T47D (cell line): ENCODE measurements around the gene SGCB.
A peak's percentile ranks its signal among the peaks of the same experiment; 100 is the strongest.

Experiments
- DNase-seq, 2 experiments: peaks; one replicate each; pipeline versions ENCODE4 v3.0.0 to v3.0.0-alpha.2; 2011 to 2012; ENCODE audit warnings: low read depth in 1 of 2, low spot score in 1 of 2
- JUND ChIP-seq: IDR thresholded peaks from 2 replicates; pipeline ENCODE4 v1.6.1; 2012; ENCODE audit warnings: low read depth
- in situ Hi-C: cut with HindIII; loops from 2 replicates; pipeline ENCODE4 v1.10.0; 2016; ENCODE audit warnings: low sequenced_read_pairs, low pct_unique_long_range_greater_than_20kb

SGCB gene

DNA sequence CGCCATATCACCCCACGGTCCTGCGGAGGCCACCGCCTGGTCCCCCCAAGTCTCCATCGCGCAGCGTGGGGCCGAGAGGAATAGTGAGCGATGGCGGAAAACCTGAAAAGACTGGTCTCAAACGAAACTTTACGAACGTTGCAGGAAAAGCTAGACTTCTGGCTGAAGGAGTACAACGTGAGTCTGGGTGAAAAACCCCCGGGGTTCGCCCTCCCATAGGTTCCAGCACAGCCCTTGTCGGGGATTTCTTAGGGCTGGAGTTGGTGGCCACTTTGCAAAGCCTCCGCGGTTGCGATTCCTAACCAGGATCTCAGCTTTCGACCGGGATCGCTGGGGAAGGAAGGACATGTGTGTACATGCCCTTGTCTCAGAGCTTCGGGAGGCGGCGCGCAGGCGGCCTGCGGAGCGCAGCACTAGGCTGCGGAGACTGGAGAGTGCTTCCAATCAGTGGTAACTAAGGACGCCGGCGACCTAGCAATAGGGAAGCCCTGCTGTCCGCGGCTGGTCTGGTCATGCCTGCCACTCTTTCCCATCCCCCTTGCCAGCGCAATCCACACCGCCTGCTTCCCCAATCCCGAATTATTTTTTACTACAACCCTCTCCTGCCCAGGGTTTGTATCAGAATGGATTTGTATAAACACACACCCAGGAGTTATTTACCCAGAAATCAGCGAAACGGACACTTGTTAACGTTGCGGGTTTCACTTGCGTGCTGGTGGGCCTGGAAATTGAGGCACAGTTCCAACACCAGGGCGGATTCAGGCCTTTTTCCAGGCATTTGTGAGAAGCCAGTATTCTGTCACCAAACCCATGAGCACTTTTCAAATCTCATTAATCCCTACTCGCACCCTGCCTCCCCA is 13.7 kb upstream of the SGCB start:
- no peak for DNase-seq
- TF ChIP-seq JUND: no peak
- in situ Hi-C loops: no loop called here

DNA sequence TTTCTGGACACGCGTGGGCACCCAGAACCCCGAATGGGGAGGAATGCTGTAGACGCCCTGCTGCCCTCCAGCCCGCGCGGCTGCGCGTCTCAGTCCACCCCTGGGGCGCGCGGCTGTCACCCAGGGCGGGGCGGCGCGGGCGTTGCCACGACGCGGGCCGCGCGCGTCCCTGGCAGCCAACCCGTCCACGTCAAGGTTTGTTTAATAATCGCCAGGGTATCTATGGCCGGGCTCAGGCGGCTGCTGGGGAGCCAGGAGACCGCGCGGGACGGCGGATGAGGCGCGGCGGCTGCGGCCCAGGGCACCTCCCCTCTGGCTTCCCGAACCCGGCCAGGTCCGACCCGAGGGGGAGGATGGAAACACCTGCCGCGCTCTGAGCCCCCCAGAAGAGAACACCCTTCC is 13.1 kb upstream of the SGCB start, which contains the start of gene SPATA18:
Gene SPATA18, plus strand, starts transcription at position 92 of the 402 bp plus-strand sequence. CDS start 401 bp downstream, outside the sequence.
- in situ Hi-C loops: no loop called here
- TF ChIP-seq JUND: no peak
- no peak for DNase-seq

DNA sequence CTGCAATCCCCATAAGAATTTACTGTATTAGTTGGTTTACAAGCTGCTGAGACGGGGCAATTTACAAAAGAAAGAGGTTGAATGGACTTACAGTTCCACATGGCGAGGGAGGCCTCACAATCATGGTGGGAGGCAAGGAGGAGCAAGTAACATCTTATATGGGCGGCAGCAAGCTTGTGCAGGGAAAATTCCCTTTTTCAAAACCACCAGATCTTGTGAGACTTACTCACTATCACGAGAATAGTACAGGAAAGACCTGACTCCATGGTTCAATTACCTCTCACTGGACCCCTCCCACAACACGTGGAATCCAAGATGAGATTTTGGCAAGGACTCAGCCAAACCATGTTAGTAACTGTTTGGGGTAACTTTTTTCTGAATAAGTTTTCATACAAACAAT is 11.2 kb upstream of the SGCB start:
- TF ChIP-seq JUND: no peak
- in situ Hi-C loops: no loop called here
- no peak for DNase-seq

DNA sequence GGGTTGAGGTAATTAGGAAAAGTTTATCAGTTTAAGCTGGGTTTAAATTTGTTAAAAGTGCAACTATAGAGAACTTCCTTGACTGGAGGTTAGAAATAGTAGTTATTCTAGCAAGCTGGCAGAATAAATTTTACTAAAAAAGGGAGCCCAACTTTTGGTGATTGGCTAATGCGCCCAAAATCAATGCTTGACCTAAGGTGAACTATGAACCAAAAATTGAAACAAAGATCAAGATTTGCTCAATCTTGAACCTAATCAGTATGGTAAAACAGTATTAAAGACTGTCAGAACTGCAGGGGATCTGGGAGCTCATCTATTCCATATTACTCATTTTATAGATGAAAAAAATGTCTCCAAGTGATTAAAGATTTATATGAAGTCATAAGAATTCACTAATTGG is 6.9 kb upstream of the SGCB start:
- TF ChIP-seq JUND: no peak
- DNase-seq: no peak
- in situ Hi-C loops: no loop called here

DNA sequence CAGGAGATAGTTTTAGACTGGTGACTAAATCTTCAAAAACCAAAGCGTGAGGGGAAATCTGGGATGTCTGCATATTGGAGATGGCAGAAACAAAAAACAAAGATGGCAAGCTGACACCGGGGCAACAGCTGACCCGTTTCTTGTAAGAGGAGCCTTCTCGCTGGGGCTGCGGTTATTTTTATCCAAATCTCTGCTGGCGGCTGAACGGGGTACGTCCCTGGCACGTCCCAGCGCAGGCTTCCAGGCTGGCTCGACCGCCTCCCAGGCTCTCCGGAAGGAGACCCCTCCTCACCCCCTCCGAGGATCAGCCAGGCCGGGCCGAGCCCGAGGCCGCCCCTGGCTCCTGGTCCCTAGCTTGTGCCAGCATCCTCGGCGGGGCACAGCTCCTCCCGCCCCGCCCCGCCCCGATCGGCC is 403 bp downstream of the SGCB start:
- DNase-seq: no peak
- in situ Hi-C loops: no loop called here
- no peak for TF ChIP-seq JUND

DNA sequence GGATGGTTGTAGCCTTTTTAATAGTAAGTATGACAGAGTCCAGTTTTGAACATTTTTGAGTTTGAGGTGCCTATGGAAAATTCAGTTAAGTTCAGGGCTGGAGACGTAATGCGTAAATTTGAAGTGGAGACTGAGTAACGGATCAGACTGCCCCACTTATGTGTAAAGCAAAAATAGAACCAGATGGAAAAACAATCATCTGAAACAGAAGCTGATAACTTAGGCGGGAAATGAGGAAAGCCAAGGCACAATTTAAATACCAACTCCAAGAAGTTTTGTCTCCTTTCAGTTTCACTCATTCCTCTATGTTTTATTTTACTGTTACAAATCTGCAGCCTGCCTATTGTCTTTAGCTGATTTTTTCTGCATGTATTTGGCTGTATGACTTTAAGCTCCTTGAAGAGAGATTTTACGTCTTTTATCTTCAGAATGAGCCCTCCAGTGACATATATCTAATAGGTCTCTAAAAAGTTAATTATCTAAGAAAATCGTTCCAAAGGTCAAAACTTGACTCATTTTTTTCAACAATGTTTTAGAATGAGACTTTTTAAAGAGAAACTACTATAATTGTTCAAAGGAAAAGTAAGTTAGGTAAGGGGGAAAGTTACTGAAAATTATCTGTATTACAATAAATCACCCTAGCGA is 1.1 kb downstream of the SGCB start:
- in situ Hi-C loops: no loop called here
- no peak for DNase-seq
- TF ChIP-seq JUND: no peak

DNA sequence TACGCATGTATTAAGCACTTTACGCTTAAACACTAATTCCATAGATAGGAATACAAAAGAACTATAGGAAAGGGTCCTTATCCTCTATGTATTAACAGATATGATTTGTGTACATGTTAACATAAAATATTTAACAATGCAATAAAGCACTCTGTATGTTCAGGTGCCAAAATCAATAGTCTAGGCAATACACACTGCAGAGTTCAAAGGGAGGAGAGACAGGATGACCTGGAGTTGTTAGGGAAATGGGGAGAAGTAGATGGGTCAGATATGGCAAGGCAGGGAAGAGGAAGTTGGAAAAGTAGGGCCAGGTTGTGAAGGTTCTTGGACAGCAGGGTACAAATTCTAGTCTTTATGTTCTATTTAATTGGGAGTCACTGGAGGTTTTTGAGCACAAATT is 2.9 kb downstream of the SGCB start:
- TF ChIP-seq JUND: no peak
- in situ Hi-C loops: no loop called here
- peak in 1 of 2 experiments; percentile 5 for DNase-seq

DNA sequence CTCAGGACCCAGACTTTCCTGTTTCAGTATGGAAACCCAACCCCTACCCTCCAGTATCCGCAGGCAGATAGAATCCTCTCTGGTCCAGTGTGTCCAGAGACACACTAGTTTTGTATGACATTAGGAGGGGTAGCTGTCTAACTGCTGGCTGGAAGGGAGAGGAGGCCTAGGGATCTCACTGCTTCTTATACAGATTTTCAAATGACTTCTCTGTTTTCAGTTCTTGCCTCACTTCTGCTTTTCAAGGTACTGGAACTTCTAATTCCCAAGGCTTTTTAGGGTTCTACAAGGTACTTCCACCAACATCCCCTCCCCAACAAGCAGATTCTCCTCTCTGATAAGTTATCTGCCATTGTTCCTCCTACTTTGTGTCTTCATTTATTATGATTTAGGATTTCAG is 6.1 kb downstream of the SGCB start:
- in situ Hi-C loops: no loop called here
- TF ChIP-seq JUND: no peak
- DNase-seq: peak in 1 of 2 experiments; percentile 1

DNA sequence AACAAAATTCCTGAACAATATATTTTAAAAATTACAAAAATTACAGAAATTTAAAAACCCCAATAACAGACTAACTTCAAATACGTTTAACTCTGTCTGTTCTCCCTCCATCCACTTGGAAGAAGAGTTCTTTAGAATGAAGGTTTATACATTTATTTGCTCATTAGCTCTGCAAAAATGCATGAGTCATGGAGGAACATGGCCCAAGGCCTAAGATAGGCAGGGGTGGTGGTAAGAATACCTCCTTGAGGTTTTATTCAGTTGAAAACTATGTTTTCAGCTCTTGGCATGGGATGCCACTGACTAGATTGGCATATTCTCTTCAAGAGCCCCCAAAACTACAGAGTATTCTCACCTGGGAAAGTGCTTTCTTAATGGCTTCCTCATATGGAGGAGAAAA is 9.1 kb downstream of the SGCB start:
- in situ Hi-C loops: no loop called here
- no peak for TF ChIP-seq JUND
- no peak for DNase-seq

DNA sequence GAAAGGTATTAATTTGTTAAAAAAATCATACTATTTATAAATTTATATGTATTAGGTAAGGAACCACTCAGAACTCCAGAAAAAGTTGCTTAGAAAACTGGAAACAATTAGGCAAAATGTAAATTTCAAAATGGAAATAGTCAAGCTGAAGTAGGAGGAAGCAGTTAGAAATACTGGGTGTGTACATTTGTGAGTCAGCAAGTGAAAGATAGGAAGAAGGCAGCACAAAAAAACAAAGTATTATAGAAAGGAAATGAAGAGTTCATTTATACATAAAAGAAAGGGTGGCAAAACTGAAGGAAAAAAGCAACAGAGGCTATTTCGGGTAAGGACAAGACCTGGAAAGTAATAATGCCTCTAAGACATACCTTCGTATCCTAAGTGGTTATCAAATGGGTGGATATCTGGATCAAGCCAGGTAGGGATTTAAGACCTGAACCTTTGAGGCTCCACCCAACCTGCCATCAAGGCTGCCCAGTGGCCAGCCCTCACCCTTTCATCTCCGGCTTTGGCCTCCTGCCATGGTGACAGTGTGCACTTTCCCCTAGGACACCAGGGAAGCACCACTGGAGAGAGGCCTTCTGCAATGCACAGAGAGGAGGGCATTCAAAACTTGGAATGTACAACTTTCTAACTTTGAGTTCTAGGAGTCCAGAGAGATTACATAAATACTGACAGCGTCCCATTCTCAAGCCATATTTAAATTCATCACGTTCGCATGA is 18.0 kb downstream of the SGCB start, which contains the start of gene LRRC66:
Gene LRRC66, minus strand, starts transcription at position 428 of the 722 bp plus-strand sequence. CDS start 2,750 bp downstream, outside the sequence.
- TF ChIP-seq JUND: no peak
- in situ Hi-C loops: no loop called here
- no peak for DNase-seq

DNA sequence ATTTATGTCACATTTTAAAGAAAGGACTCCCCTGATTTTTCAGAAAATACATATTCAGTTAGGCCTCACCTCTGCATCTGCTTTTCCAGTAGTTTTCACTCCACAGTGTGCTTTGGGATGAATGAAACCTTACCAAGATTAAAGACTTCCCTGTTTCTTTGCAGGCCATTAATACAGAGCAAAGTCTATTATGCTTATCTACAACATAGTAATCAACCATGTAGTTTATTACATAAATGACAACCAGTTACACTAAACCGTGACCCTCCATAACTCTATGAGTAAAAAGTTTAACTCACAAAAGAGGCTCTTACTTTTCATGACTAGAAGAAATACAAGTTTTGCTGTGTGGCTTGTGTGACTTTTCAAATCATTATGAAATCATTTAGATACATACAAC is 20.3 kb downstream of the SGCB start:
- no peak for TF ChIP-seq JUND
- DNase-seq: no peak
- in situ Hi-C loops: no loop called here

DNA sequence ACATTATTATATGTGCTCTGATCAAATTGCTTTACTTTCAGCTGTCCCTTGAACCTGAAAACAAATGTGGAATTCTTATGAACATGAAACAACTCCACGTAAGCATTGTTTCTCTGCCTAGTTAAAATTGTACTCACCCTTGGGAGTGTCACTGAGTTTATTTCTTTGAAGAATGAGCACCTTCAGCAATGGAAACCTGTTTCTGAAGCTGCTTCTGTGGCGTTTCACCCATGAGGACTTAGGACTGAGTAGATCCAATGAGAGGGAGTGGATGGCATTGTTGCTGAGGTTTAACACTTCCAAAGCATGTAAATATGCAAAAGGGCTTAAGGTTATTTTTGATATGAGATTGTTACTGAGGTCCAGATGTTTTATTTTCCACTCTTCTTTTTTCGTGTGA is 21.1 kb downstream of the SGCB start:
- DNase-seq: no peak
- in situ Hi-C loops: no loop called here
- TF ChIP-seq JUND: no peak

DNA sequence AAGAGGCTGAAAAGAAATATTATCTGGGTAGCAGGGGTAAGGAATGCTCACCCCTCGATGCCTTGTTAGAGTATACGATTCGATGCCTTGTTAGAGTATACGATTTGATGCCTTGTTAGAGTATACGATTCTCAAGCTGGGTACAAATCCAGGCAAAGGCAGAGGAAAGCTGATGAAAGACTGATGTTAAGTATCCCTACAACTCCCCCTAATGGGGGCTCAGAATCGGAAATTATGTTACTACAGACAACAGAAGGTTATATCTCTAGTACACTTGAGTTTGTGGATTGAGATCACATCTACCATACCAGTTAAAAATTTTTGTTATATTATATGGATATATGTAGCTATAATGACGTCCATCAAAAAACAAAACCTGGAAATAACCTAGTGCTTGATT is 22.7 kb downstream of the SGCB start:
- DNase-seq: peak in 1 of 2 experiments; percentile 43
- in situ Hi-C loops: no loop called here

More for the DNA sequence above, 22.7 kb downstream of the SGCB start:
- no peak for TF ChIP-seq JUND
